ENCODE measurements around the gene TSPEAR. TPM values are rescaled to one million over a fixed set of nuclear protein-coding genes. Genes with fewer than 3 reads are reported as not detected.

The TSPEAR gene
- total RNA-seq, 6 experiments from 2014 or later: not detected

GRCh38 chr21:44571296-44571695, 140.1 kb downstream of the TSPEAR start:
- no peaks in the 10 kb centered on the region for H3K27me3 ChIP-seq
- no peak overlapping the region for H3K27ac ChIP-seq
- DNase-seq (no peak), ATAC-seq (no peak)
- no peaks in the 10 kb centered on the region for H3K9me3 ChIP-seq
- H3K36me3 ChIP-seq: no peaks in the 10 kb centered on the region
- WGBS (ENCODE audit: insufficient coverage, low coverage, low lambda C conversion rate, missing lambda C conversion rate): 81% methylated on average over 3 of the region's 4 CpGs
- TF ChIP-seq POLR2A (IDR thresholded peaks at IDR 0.05): no peak
- TF ChIP-seq CTCF (IDR thresholded peaks at IDR 0.05): no peak
- H3K4me3 ChIP-seq: no peak overlapping the region
- no peaks in the 10 kb centered on the region for H3K4me1 ChIP-seq
- intact Hi-C loops (cut with DNase I): no loop called here

DNA sequence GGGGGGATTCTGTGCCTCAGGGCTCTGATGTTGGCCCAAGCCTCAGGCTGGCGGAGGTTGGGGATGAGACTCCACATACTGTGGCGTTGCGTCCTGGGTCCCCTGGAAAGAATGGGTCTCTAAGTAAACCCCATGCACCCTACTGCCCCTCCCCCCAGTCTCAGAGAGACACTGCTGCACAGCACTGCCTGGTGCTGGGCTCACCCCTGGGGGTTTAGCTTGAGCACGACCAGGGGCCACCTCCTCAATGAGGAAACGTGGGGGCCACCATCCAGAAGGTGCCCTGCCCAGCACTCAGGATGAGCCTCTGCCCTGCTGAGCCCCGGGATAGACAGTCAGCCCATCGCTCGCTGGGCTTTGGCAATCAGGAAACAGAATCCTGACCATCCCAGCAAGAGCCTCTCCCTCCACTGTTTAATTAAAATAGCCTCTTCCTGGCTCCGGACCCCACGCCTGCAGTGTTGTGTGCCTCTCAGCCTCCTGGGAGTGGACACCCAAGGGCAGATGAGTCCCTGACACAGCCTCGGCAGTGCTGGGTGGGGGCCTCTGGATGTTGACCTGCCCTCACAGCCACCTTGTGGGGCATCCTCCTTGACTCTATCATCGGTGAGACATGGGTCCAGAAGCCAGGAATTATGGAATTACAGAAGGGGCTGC, 141.4 kb downstream of the TSPEAR start:
- intact Hi-C loops (cut with DNase I): no loop called here
- ATAC-seq: no peak
- H3K27ac ChIP-seq: no peak overlapping the region
- no peaks in the 10 kb centered on the region for H3K27me3 ChIP-seq
- no peaks in the 10 kb centered on the region for H3K9me3 ChIP-seq
- H3K36me3 ChIP-seq: no peaks in the 10 kb centered on the region
- no peak for DNase-seq
- 63% methylated on average over 3 of the region's 12 CpGs for WGBS (ENCODE audit: insufficient coverage, low coverage, low lambda C conversion rate, missing lambda C conversion rate)
- no peak overlapping the region for H3K4me3 ChIP-seq
- H3K4me1 ChIP-seq: no peaks in the 10 kb centered on the region
- no peak for TF ChIP-seq CTCF (IDR thresholded peaks at IDR 0.05)
- no peak for TF ChIP-seq POLR2A (IDR thresholded peaks at IDR 0.05)

- Histone ChIP-seq H3K4me1 (no peaks in the 10 kb centered on the region), H3K27me3 (no peaks in the 10 kb centered on the region), H3K4me3 (no peak overlapping the region), H3K36me3 (no peaks in the 10 kb centered on the region), H3K27ac (no peak overlapping the region), H3K9me3 (no peaks in the 10 kb centered on the region)
- DNase-seq (no peak), ATAC-seq (peak in 1 of 4 donors; percentile 16)
- intact Hi-C loops (cut with DNase I): no loop called here
- WGBS (ENCODE audit: insufficient coverage, low coverage, low lambda C conversion rate, missing lambda C conversion rate): 82% methylated on average over 15 of the region's 27 CpGs
- TF ChIP-seq POLR2A (IDR thresholded peaks at IDR 0.05): no peak
Measured at GRCh38 chr21:44568667-44569556, 142.5 kb downstream of the TSPEAR start.

DNA sequence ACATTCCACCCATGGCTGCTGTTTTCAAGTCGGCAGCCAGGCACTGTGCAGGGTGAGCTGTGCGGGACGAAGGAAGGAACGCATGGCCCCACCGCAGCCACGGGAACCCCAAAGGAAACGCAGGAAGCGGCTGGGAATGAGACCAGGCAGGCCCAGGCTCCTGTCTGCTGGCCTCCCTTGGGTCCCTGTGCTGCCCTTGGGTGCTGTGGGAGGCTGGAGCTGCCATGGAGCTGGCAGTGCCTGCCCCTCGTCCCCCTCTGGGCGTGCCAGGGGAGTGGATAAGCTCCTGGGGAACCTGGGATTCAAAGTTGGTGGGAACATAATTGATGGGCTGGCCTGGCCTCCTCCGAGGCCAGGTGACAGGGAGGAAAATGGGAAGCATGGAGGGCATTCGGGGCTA, 143.1 kb downstream of the TSPEAR start:
- H3K9me3 ChIP-seq: no peaks in the 10 kb centered on the region
- TF ChIP-seq CTCF (IDR thresholded peaks at IDR 0.05): no peak
- no peak for TF ChIP-seq POLR2A (IDR thresholded peaks at IDR 0.05)
- WGBS (ENCODE audit: insufficient coverage, low coverage, low lambda C conversion rate, missing lambda C conversion rate): 60% methylated on average over 1 of the region's 12 CpGs
- DNase-seq (no peak), ATAC-seq (peak in 1 of 4 donors; percentile 16)
- H3K4me1 ChIP-seq: no peaks in the 10 kb centered on the region
- intact Hi-C loops (cut with DNase I): no loop called here
- H3K36me3 ChIP-seq: no peaks in the 10 kb centered on the region
- H3K27ac ChIP-seq: no peak overlapping the region
- no peak overlapping the region for H3K4me3 ChIP-seq
- no peaks in the 10 kb centered on the region for H3K27me3 ChIP-seq

All from right lobe of liver (tissue), 6 donors.